Left lung (tissue), 10 donors: ENCODE measurements around the gene MRPS24. TPM values are rescaled to one million over a fixed set of nuclear protein-coding genes. Genes with fewer than 3 reads are reported as not detected.
"Not testable (repeated sequence)": the region's sequence is repeated elsewhere in the genome, so short reads cannot be mapped to it uniquely, and the experiment has no call there.

Experiments used
- ATAC-seq: fragments of 200-7000 bp; cut with Tn5 transposase; one replicate; pipeline ENCODE4 v1.9.1; 2020; ENCODE audit warnings: moderate library complexity
- DNase-seq, 4 donors: peaks; one replicate each; pipeline ENCODE4 v3.0.0-alpha.2; 2013 to 2020
- H3K27ac ChIP-seq, 2 donors: fragments of 200-600 bp; sonication (generic) in 1 of 2; one replicate each; pipeline versions ENCODE4 v1.5.0 to v1.8.0; 2020 to 2021
- H3K27me3 ChIP-seq, 2 donors: fragments of 200-600 bp; sonication (generic) in 1 of 2; one replicate each; pipeline versions ENCODE4 v1.5.0 to v1.8.0; 2020 to 2021
- H3K36me3 ChIP-seq, 2 donors: fragments of 200-600 bp; sonication (generic) in 1 of 2; one replicate each; pipeline versions ENCODE4 v1.5.0 to v1.8.0; 2020 to 2021
- H3K4me1 ChIP-seq, 2 donors: fragments of 200-600 bp; one replicate each; pipeline ENCODE4 v1.8.0; 2021
- H3K4me3 ChIP-seq, 2 donors: fragments of 200-600 bp; sonication (generic) in 1 of 2; one replicate each; pipeline versions ENCODE4 v1.5.0 to v1.8.0; 2020 to 2021; ENCODE audit warnings: mild to moderate bottlenecking in 1 of 2
- H3K9me3 ChIP-seq, 2 donors: fragments of 200-600 bp; sonication (generic) in 1 of 2; one replicate each; pipeline versions ENCODE4 v1.5.0 to v1.8.0; 2020 to 2021
- intact Hi-C, 2 donors: fragments of 100-400 bp; cut with DNase I; formaldehyde crosslinking; loops; one replicate each; pipeline versions ENCODE4 v1.11.2 to v1.14.2; 2022
- polyA plus RNA-seq, 6 donors: library from polyadenylated mRNA; unstranded; fragments of 120-200 nt; gene quantifications; one replicate each; pipeline ENCODE4 v1.2.1, GENCODE V29; 2013; ENCODE audit not compliant: insufficient read length in 6 of 6
- total RNA-seq, 2 donors: library from RNA; stranded (reverse); fragmentation: NEBNext Ultra II Directional; extraction: Animal tissue kit (Norgen Biotek cat#: 25700); gene quantifications; one replicate each; pipeline ENCODE4 v1.2.1, GENCODE V29; 2021
- TF ChIP-seq, protein P1 (sequence below), 2 donors: fragments of 200-600 bp; sonication (generic) in 1 of 2; IDR thresholded peaks; one replicate each; pipeline versions ENCODE4 v1.5.0 to v1.8.0; 2021; ENCODE audit warnings: antibody characterized with exemption in 2 of 2
- donor health status: DM: no; HTN: yes; CAD: no.
- donor health status: DM: no; HTN: no; CAD: no.

The MRPS24 gene
- total and polyA plus RNA-seq, 8 donors = 63.2 to 87.6 (median 67.1) TPM

GRCh38 chr7:43902542-43903054 is 33.3 kb upstream of the MRPS24 start:
- no peaks in the 10 kb centered on the region for H3K9me3 ChIP-seq
- TF ChIP-seq, protein P1, sequence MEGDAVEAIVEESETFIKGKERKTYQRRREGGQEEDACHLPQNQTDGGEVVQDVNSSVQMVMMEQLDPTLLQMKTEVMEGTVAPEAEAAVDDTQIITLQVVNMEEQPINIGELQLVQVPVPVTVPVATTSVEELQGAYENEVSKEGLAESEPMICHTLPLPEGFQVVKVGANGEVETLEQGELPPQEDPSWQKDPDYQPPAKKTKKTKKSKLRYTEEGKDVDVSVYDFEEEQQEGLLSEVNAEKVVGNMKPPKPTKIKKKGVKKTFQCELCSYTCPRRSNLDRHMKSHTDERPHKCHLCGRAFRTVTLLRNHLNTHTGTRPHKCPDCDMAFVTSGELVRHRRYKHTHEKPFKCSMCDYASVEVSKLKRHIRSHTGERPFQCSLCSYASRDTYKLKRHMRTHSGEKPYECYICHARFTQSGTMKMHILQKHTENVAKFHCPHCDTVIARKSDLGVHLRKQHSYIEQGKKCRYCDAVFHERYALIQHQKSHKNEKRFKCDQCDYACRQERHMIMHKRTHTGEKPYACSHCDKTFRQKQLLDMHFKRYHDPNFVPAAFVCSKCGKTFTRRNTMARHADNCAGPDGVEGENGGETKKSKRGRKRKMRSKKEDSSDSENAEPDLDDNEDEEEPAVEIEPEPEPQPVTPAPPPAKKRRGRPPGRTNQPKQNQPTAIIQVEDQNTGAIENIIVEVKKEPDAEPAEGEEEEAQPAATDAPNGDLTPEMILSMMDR (IDR thresholded peaks at IDR 0.05) = no peak
- ATAC-seq = no peak
- H3K27ac ChIP-seq = no peak overlapping the region
- no peaks in the 10 kb centered on the region for H3K27me3 ChIP-seq
- DNase-seq = no peak
- intact Hi-C loops = no loop called here
- peaks cover 17 to 27% of the 10 kb centered on the region in 2 donors for H3K4me1 ChIP-seq
- no peaks in the 10 kb centered on the region for H3K36me3 ChIP-seq
- H3K4me3 ChIP-seq = no peak overlapping the region

GRCh38 chr7:43898571-43898970 is 29.3 kb upstream of the MRPS24 start:
- H3K36me3 ChIP-seq, H3K4me1 ChIP-seq, ATAC-seq, intact Hi-C loops, H3K27me3 ChIP-seq, H3K4me3 ChIP-seq, DNase-seq, H3K9me3 ChIP-seq, H3K27ac ChIP-seq: not testable (repeated sequence)

- Histone ChIP-seq H3K9me3 (no peaks in the 10 kb centered on the region), H3K27ac (no peak overlapping the region), H3K27me3 (no peaks in the 10 kb centered on the region), H3K4me1 (no peaks in the 10 kb centered on the region), H3K36me3 (no peaks in the 10 kb centered on the region), H3K4me3 (no peak overlapping the region)
- TF ChIP-seq, protein P1 (IDR thresholded peaks at IDR 0.05) = no peak
- DNase-seq (no peak), ATAC-seq (no peak)
- intact Hi-C loops = no loop called here
These were observed 26.6 kb upstream of the MRPS24 start for GRCh38 chr7:43895847-43896415.

DNA sequence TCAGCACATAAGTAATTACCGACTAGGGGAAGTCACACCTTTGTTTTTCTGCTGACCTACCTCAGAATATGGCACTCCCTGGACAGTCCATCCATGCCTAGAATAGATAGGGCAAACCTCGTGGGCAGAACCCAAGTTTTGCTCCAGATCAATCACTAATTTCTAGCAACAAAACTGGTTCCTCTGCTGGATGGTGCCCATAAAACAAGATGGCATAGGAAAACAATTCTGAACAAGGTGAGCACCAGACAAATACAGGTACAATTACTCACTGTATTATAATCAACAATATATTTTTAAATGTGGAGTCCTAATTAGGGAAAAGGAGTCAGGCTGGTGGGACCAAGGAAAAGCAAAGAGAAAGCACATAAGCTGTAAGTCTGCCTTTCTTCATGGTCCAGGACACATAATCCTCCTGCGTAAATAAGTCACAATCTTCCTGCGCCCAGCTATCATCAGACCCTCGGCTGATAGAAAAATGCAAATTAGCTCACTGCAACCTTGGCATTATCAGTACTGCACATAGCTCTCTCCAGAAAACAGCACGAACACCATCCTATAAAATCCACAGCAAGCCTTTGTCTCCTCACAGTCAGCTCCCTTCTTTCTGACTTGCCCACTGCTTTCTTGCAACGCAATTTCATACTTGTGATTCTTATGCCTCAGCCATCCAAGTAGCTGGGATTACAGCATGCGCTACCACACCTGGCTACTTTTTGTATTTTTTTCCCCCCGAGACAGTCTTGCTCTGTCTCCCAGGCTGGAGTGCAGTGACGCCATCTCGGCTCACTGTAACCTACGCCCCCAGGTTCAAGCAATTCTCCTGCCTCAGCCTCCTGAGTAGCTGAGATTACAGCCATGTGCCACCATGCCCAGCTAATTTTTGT is 22.0 kb upstream of the MRPS24 start:
- ATAC-seq (no peak), DNase-seq (no peak)
- intact Hi-C loops = no loop called here
- Histone ChIP-seq H3K27me3 (no peaks in the 10 kb centered on the region), H3K27ac (no peak overlapping the region), H3K4me3 (no peak overlapping the region), H3K9me3 (no peaks in the 10 kb centered on the region), H3K36me3 (peaks cover 0 to 10% of the 10 kb centered on the region in 2 donors), H3K4me1 (peaks cover 0 to 14% of the 10 kb centered on the region in 2 donors)
- TF ChIP-seq, protein P1 (IDR thresholded peaks at IDR 0.05) = no peak

GRCh38 chr7:43890468-43890867 is 21.2 kb upstream of the MRPS24 start:
- intact Hi-C loops = no loop called here

More at GRCh38 chr7:43890468-43890867, 21.2 kb upstream of the MRPS24 start:
- H3K36me3 ChIP-seq = peaks cover 0 to 18% of the 10 kb centered on the region in 2 donors
- H3K27me3 ChIP-seq = no peaks in the 10 kb centered on the region
- DNase-seq (no peak), ATAC-seq (no peak)
- TF ChIP-seq, protein P1 (IDR thresholded peaks at IDR 0.05) = no peak
- no peak overlapping the region for H3K4me3 ChIP-seq
- H3K9me3 ChIP-seq = no peaks in the 10 kb centered on the region
- H3K27ac ChIP-seq = no peak overlapping the region
- H3K4me1 ChIP-seq = peaks cover 0 to 14% of the 10 kb centered on the region in 2 donors
